Stomach (tissue), 9 donors: ENCODE data around the gene CD300LF. TPM values are rescaled to one million over a fixed set of nuclear protein-coding genes. Genes with fewer than 3 reads are reported as not detected.

Experiments
- DNase-seq, 2 donors: peaks; one replicate each; pipeline versions ENCODE4 v3.0.0 to v3.0.0-alpha.2; 2013 to 2019
- H3K27ac ChIP-seq, 5 donors: fragments of 200-600 bp in 4 of 5; sonication (generic) in 4 of 5; one replicate each; pipeline ENCODE4 v1.5.1; 2013 to 2019; ENCODE audit warnings: mild to moderate bottlenecking in 1 of 5, moderate library complexity in 1 of 5
- H3K27me3 ChIP-seq, 3 donors: fragments of 200-600 bp; sonication (generic); one replicate each; pipeline ENCODE4 v1.5.1; 2017 to 2019; ENCODE audit warnings: mixed run types in 1 of 3
- H3K36me3 ChIP-seq, 4 donors: fragments of 200-600 bp; sonication (generic); 1 replicate in 3 of 4; 2 replicates in 1 of 4; pipeline ENCODE4 v1.5.1; 2016 to 2019
- H3K4me1 ChIP-seq, 4 donors: fragments of 200-600 bp; sonication (generic); one replicate each; pipeline ENCODE4 v1.5.1; 2016 to 2019
- H3K4me3 ChIP-seq, 4 donors: fragments of 200-600 bp; sonication (generic) in 3 of 4; one replicate each; pipeline ENCODE4 v1.5.1; 2016 to 2019; ENCODE audit warnings: mild to moderate bottlenecking in 1 of 4
- H3K9me3 ChIP-seq, 4 donors: fragments of 200-600 bp; sonication (generic); one replicate each; pipeline ENCODE4 v1.5.1; 2016 to 2019
- EP300 ChIP-seq: sonication (generic); formaldehyde crosslinking; IDR thresholded peaks from one replicate; pipeline ENCODE4 v1.6.1; 2017; ENCODE audit warnings: antibody characterized with exemption
- POLR2A ChIP-seq, 4 donors: fragments of 450-650 bp; IDR thresholded peaks; one replicate each; pipeline ENCODE4 v1.6.1; 2016; ENCODE audit warnings: antibody characterized with exemption in 4 of 4, control low read depth in 2 of 4, mild to moderate bottlenecking in 1 of 4, moderate library complexity in 1 of 4
- POLR2AphosphoS5 ChIP-seq, 3 donors: sonication (generic); formaldehyde crosslinking; IDR thresholded peaks; one replicate each; pipeline ENCODE4 v1.6.1; 2016; ENCODE audit warnings: antibody characterized with exemption in 3 of 3
- WGBS, 5 donors: extraction: QIAGEN DNeasy Blood & Tissue Kit in 3 of 5; methylation state at CpG; one replicate each; pipeline versions ENCODE4 v1.1.5 to v1.1.7; 2013 to 2018; 5-methylcytosine and 5-hydroxymethylcytosine counted together
- intact Hi-C: fragments of 100-400 bp; cut with DNase I; formaldehyde crosslinking; loops from one replicate; pipeline ENCODE4 v1.15.1; 2023; ENCODE audit warnings: low total_unique reads
- polyA plus RNA-seq, 3 donors: library from polyadenylated mRNA; stranded (reverse); fragments of 200-250 nt; gene quantifications; one replicate each; pipeline ENCODE4 v1.2.3, GENCODE V29; 2013
- total RNA-seq, 5 donors: library from RNA; depleted of rRNA; stranded (reverse); fragments of >200 nt; gene quantifications; one replicate each; pipeline versions ENCODE4 v1.1.0 to v1.2.3, GENCODE V29; 2014 to 2016
- TF ChIP-seq, protein P1 (sequence below), 7 experiments: fragments of 450-650 bp in 4 of 7; fragments of 200-600 bp in 3 of 7; sonication (generic) in 3 of 7; IDR thresholded peaks; one replicate each; pipeline ENCODE4 v1.5.1; 2016 to 2019; ENCODE audit warnings: antibody characterized with exemption in 7 of 7, control low read depth in 2 of 7, mild to moderate bottlenecking in 1 of 7
- donor health status: healthy with polysubstance abuse.
- donor health status: Bipolar disorder and iron deficiency.
- donor health status: healthy.

The CD300LF gene
- total and polyA plus RNA-seq, 8 donors = 0.75 to 3.9 (median 0.95) TPM; not detected in 5

DNA sequence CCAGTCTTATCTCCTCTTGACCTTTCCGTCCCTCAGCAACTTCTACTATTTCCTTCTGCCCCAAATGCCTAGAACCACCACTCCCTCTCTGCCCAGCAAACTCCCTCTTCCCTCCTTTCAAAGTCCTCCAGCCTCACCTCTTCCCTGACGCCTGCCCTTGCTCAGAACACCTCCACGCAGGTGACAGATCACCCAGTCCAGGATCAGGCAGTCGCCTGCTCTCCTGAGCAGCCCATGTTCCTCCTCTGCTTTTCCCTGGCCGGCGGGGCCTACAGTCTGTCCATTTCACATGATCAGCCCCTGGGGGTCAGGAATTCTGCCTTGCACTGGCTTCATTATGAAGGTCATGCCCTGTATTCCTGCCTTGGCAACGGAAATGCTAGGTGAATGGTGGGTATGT is 422 bp downstream of the CD300LF start:
- Histone ChIP-seq H3K27ac (peak overlapping the region in 1 of 5 donors; percentile 43), H3K27me3 (peaks cover 0 to 19% (median 0%) of the 10 kb centered on the region in 3 donors), H3K4me1 (peaks cover 5 to 19% (median 11%) of the 10 kb centered on the region in 4 donors), H3K4me3 (peak overlapping the region in 2 of 4 donors; percentile 13 to 29), H3K36me3 (no peaks in the 10 kb centered on the region), H3K9me3 (no peaks in the 10 kb centered on the region)
- intact Hi-C loops = no loop called here
- 56 to 68% (median 64%) methylated on average over 7 of the region's 7 CpGs for WGBS, 5 donors
- no peak for DNase-seq
- TF ChIP-seq EP300 (no peak), POLR2A (IDR thresholded peaks at IDR 0.05) (no peak), POLR2AphosphoS5 (IDR thresholded peaks at IDR 0.05) (no peak)
- TF ChIP-seq, protein P1, sequence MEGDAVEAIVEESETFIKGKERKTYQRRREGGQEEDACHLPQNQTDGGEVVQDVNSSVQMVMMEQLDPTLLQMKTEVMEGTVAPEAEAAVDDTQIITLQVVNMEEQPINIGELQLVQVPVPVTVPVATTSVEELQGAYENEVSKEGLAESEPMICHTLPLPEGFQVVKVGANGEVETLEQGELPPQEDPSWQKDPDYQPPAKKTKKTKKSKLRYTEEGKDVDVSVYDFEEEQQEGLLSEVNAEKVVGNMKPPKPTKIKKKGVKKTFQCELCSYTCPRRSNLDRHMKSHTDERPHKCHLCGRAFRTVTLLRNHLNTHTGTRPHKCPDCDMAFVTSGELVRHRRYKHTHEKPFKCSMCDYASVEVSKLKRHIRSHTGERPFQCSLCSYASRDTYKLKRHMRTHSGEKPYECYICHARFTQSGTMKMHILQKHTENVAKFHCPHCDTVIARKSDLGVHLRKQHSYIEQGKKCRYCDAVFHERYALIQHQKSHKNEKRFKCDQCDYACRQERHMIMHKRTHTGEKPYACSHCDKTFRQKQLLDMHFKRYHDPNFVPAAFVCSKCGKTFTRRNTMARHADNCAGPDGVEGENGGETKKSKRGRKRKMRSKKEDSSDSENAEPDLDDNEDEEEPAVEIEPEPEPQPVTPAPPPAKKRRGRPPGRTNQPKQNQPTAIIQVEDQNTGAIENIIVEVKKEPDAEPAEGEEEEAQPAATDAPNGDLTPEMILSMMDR (IDR thresholded peaks at IDR 0.05) = no peak

DNA sequence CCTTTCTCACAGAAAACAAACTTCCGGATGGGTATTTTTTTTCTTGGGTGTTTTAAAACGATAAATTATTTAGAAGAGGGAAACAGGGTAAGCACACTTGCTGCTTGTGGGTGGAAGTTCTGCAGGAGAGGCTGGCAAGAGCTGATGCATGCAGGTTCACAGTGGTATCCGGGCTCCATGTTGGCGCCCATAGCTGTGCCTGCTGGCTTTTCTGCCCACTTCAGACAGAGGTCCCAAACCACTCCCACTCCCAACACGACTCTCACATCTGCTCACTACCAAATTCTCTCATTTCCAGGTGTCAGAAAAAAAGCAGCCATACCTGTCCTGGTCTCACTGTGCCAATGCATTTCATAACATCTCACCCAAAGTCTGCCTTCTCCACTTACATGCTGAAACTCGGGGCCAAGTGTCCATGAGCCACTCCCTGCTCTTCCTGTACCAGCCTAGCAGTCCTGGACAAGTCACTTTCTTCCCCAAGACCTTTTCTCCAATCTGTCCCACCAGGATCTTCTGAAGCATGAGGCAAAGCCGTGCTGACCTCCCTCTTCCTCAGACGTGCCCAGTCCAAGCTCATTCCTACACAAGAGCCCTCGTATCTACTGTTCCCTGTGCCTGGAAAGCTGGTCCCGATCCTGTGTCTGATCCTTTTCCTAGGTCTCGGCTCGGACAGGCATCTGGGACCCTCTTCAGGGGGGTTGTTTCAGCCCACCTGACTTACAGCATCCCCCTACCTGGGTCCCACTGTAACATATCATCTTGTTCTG is 1.5 kb downstream of the CD300LF start:
- H3K4me3 ChIP-seq = peak overlapping the region in 1 of 4 donors; percentile 6

DNA sequence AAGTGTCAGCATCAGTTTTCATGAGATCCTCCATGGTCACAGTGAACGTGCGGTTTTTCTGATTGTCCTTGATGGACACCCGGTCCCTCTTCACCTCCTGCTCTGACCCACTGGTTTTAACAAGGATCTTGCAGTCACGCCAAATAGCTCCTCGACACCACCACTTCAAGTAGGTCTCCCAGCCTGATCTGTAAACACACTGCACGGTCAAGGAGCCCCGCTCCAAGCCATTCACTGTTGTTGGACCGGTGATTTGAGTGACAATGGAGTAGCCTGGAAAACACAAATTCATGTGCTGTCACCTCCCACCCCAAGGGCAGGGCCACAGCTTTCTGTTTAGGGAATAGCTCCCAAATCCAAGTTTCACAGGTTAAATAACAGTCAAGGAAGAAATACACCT is 8.2 kb downstream of the CD300LF start:
- Histone ChIP-seq H3K9me3 (no peaks in the 10 kb centered on the region), H3K27ac (no peak overlapping the region), H3K4me3 (no peak overlapping the region), H3K36me3 (no peaks in the 10 kb centered on the region), H3K4me1 (no peaks in the 10 kb centered on the region), H3K27me3 (peaks cover 0 to 15% (median 0%) of the 10 kb centered on the region in 3 donors)
- intact Hi-C loops = no loop called here
- DNase-seq = no peak
- WGBS, 5 donors = 82 to 92% (median 89%) methylated on average over 8 of the region's 8 CpGs
- TF ChIP-seq EP300 = no peak
- TF ChIP-seq POLR2A (IDR thresholded peaks at IDR 0.05) = no peak
- no peak for TF ChIP-seq POLR2AphosphoS5 (IDR thresholded peaks at IDR 0.05)
- TF ChIP-seq, protein P1 (IDR thresholded peaks at IDR 0.05) = no peak

More for the DNA sequence above, 1.5 kb downstream of the CD300LF start:
- 61 to 72% (median 71%) methylated on average over 12 of the region's 12 CpGs for WGBS, 5 donors
- DNase-seq = no peak
- no peak overlapping the region for H3K27ac ChIP-seq
- no peaks in the 10 kb centered on the region for H3K36me3 ChIP-seq
- H3K27me3 ChIP-seq = peaks cover 0 to 19% (median 0%) of the 10 kb centered on the region in 3 donors
- H3K4me1 ChIP-seq = peaks cover 5 to 19% (median 11%) of the 10 kb centered on the region in 4 donors
- TF ChIP-seq, protein P1 (IDR thresholded peaks at IDR 0.05) = no peak
- no peak for TF ChIP-seq EP300
- TF ChIP-seq POLR2AphosphoS5 (IDR thresholded peaks at IDR 0.05) = no peak
- no peak for TF ChIP-seq POLR2A (IDR thresholded peaks at IDR 0.05)
- intact Hi-C loops = no loop called here
- H3K9me3 ChIP-seq = no peaks in the 10 kb centered on the region

DNA sequence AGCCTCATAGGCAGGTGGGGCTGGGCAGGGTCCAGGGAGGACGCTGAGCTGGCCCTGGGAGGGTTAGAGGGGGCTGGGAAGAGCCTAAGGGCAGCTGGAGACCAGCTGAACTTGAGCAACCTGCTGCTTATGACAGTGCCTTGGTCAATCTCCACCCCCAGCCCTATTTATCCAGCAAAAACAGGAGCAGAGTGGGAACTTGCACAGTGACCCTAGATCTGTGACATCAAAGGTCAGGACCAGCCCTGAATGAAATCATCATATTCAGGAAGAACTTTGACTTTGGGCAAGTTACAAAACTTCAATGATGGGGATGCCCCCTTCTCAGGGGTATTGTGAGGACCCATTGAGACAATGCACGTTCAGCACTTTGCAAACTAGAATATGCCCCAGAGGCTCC is 9.4 kb downstream of the CD300LF start:
- intact Hi-C loops = no loop called here
- 37 to 70% (median 63%) methylated on average over 2 of the region's 2 CpGs for WGBS, 5 donors
- TF ChIP-seq POLR2AphosphoS5 (IDR thresholded peaks at IDR 0.05) = no peak
- no peak for TF ChIP-seq EP300
- no peak for TF ChIP-seq POLR2A (IDR thresholded peaks at IDR 0.05)
- TF ChIP-seq, protein P1 (IDR thresholded peaks at IDR 0.05) = no peak

More for the DNA sequence above, 9.4 kb downstream of the CD300LF start:
- H3K27ac ChIP-seq = no peak overlapping the region
- no peaks in the 10 kb centered on the region for H3K36me3 ChIP-seq
- no peaks in the 10 kb centered on the region for H3K9me3 ChIP-seq
- no peak overlapping the region for H3K4me3 ChIP-seq
- H3K4me1 ChIP-seq = no peaks in the 10 kb centered on the region
- no peak for DNase-seq
- H3K27me3 ChIP-seq = peaks cover 0 to 15% (median 0%) of the 10 kb centered on the region in 3 donors
